Parathyroid adenoma (tissue), 2 donors: ENCODE results near the gene SEMA6A.

Source experiments
- H2AFZ ChIP-seq: fragments of 300-600 bp; sonication (generic); one replicate; pipeline ENCODE4 v1.7.0; 2017; ENCODE audit warnings: antibody characterized with exemption, mild to moderate bottlenecking
- H3K27ac ChIP-seq: fragments of 300-600 bp; sonication (generic); one replicate; pipeline ENCODE4 v1.7.0; 2017
- H3K27me3 ChIP-seq: fragments of 300-600 bp; sonication (generic); one replicate; pipeline ENCODE4 v1.7.0; 2017; ENCODE audit warnings: low read length; ENCODE audit not compliant: control insufficient read depth, insufficient read depth
- H3K36me3 ChIP-seq: fragments of 300-600 bp; sonication (generic); one replicate; pipeline ENCODE4 v1.7.0; 2017; ENCODE audit warnings: low read length; ENCODE audit not compliant: control insufficient read depth, insufficient read depth
- H3K4me1 ChIP-seq: fragments of 300-600 bp; sonication (generic); one replicate; pipeline ENCODE4 v1.7.0; 2017; ENCODE audit warnings: control low read depth
- H3K4me2 ChIP-seq: fragments of 300-600 bp; sonication (generic); one replicate; pipeline ENCODE4 v1.7.0; 2017; ENCODE audit warnings: low read length
- H3K4me3 ChIP-seq: fragments of 300-600 bp; sonication (generic); one replicate; pipeline ENCODE4 v1.7.0; 2017; ENCODE audit warnings: low read depth, low read length
- H3K79me2 ChIP-seq: fragments of 300-600 bp; sonication (generic); one replicate; pipeline ENCODE4 v1.7.0; 2017; ENCODE audit warnings: control low read depth
- H3K9ac ChIP-seq: fragments of 300-600 bp; sonication (generic); one replicate; pipeline ENCODE4 v1.7.0; 2017; ENCODE audit warnings: mild to moderate bottlenecking
- H3K9me3 ChIP-seq: fragments of 300-600 bp; sonication (generic); one replicate; pipeline ENCODE4 v1.7.0; 2017; ENCODE audit warnings: low read length; ENCODE audit not compliant: control insufficient read depth
- CTCF ChIP-seq: fragments of 300-600 bp; sonication (generic); IDR thresholded peaks from one replicate; pipeline ENCODE4 v1.7.0; 2017; ENCODE audit warnings: antibody characterized with exemption, mild to moderate bottlenecking
- donor health status: primary hyperparathyroidism.

The SEMA6A gene

DNA sequence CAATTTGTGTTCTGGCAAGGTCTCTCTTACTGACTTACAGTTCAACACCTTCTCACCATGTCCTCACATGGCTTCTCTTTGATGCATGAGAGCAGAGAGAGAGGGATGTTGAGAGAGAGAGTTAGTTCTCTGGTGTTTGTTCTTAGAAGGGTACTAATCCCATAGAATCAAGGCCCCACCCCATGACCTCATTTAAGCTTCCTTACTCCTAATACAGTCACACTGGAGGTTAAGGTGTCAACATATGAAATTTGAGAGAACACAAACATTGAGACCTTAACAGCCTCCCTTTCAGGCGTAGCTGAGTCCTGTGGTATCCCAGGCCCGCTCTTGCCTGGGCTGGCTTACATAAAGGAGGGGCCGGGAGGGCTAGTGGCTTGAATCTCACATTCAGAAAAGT lies 10.6 kb upstream of the SEMA6A start:
- no peak overlapping the region for H3K4me2 ChIP-seq
- no peaks in the 10 kb centered on the region for H3K4me1 ChIP-seq
- TF ChIP-seq CTCF, result no peak
- no peak overlapping the region for H3K9ac ChIP-seq
- H3K27me3 ChIP-seq, result no peaks in the 10 kb centered on the region
- no peaks in the 10 kb centered on the region for H3K9me3 ChIP-seq
- H3K36me3 ChIP-seq, result no peaks in the 10 kb centered on the region
- no peak overlapping the region for H3K27ac ChIP-seq
- H3K4me3 ChIP-seq, result no peak overlapping the region
- H3K79me2 ChIP-seq, result no peaks in the 10 kb centered on the region
- H2AFZ ChIP-seq, result no peak overlapping the region

DNA sequence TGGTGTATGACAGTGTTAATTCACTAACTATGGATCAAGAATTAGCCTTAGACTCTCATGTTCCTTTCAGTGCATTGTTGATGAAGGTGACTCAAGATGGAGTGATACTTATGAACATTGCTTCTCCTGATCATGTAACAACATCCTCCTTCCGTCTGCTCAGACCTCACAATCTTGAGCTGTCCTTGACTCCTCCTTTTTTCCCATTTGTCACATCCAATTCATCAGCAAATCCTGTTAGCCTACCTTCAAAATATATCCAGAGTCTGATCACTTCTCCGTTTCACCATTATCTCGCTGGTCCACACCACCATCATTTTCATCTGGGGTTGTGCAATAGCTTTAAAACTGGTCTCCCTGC lies 9.2 kb upstream of the SEMA6A start:
- H3K4me3 ChIP-seq, result no peak overlapping the region
- H3K9me3 ChIP-seq, result no peaks in the 10 kb centered on the region
- peaks cover 7% of the 10 kb centered on the region for H3K4me1 ChIP-seq
- H3K4me2 ChIP-seq, result no peak overlapping the region
- no peaks in the 10 kb centered on the region for H3K36me3 ChIP-seq
- no peak overlapping the region for H3K27ac ChIP-seq
- H2AFZ ChIP-seq, result no peak overlapping the region
- TF ChIP-seq CTCF, result no peak
- H3K9ac ChIP-seq, result no peak overlapping the region
- H3K79me2 ChIP-seq, result no peaks in the 10 kb centered on the region
- no peaks in the 10 kb centered on the region for H3K27me3 ChIP-seq

DNA sequence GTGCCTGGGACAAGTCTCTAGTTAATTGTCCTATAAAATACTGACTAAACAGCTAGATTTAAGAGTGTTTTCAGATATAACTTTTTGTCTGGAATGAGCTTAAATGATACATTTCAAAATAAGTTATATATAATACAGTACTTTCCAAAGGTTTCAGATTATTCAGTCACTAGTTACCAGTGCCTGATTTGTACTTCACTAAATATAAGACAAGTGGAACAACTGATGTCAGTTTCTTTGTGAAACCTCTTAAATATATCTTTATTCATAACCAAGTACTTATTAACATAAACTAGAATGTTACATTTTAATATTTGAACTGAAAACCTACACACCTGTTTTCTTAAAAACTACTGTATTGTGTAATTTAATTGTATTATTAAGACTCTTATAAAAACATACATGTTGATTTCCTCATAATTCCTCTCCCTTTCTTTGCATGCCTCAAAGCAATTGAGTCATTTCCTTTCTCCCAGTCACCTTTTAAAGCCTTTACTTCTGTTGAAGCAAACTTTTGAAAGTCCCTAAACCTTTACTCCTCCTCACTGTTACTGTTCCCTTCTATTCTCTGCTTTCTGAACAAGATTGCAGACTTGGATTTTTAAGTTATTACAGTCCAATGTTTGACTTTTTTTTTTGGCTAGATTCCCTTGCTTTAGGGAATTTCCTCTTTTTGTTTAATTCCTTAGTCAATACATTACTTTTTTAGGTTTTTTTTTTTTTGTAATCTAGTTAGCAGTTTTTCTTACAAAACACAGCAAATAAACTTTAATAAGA lies 8.7 kb upstream of the SEMA6A start:
- Histone ChIP-seq H3K9me3 (no peaks in the 10 kb centered on the region), H3K79me2 (no peaks in the 10 kb centered on the region), H2AFZ (no peak overlapping the region), H3K9ac (no peak overlapping the region), H3K27me3 (no peaks in the 10 kb centered on the region), H3K27ac (no peak overlapping the region), H3K36me3 (no peaks in the 10 kb centered on the region), H3K4me2 (no peak overlapping the region), H3K4me1 (peaks cover 7% of the 10 kb centered on the region), H3K4me3 (no peak overlapping the region)
- TF ChIP-seq CTCF, result no peak

- TF ChIP-seq CTCF, result no peak
- no peak overlapping the region for H3K4me3 ChIP-seq
- no peak overlapping the region for H3K4me2 ChIP-seq
- no peaks in the 10 kb centered on the region for H3K9me3 ChIP-seq
- H3K79me2 ChIP-seq, result no peaks in the 10 kb centered on the region
- H3K27ac ChIP-seq, result no peak overlapping the region
- no peak overlapping the region for H2AFZ ChIP-seq
- H3K4me1 ChIP-seq, result peaks cover 7% of the 10 kb centered on the region
- no peak overlapping the region for H3K9ac ChIP-seq
- H3K36me3 ChIP-seq, result no peaks in the 10 kb centered on the region
- no peaks in the 10 kb centered on the region for H3K27me3 ChIP-seq
Observed at GRCh38 chr5:116581910-116582309, 7.3 kb upstream of the SEMA6A start.

DNA sequence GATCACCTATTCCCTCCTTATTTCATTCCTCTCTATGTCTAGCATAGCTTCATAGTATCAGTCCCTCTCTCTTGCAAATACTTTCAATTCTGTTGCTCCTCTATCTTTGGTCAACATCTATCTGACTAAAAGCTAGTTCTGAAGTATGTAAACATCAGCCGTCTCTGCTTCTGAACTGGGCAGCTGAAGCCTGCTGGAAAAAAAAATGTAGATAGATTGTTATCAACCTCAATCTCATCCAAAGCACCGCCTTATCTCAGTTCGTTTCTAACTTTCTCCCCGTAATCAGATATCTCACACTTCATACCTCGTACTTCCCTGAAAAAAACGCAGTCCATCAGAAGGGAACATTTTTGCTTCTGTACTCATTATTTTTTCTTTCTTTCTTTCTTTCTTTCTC lies 4.5 kb upstream of the SEMA6A start:
- H3K9ac ChIP-seq, result no peak overlapping the region
- no peak for TF ChIP-seq CTCF
- no peaks in the 10 kb centered on the region for H3K36me3 ChIP-seq
- no peak overlapping the region for H2AFZ ChIP-seq
- H3K9me3 ChIP-seq, result no peaks in the 10 kb centered on the region
- no peaks in the 10 kb centered on the region for H3K27me3 ChIP-seq
- no peak overlapping the region for H3K27ac ChIP-seq
- H3K4me2 ChIP-seq, result peak overlapping the region; percentile 2
- H3K79me2 ChIP-seq, result no peaks in the 10 kb centered on the region
- H3K4me1 ChIP-seq, result peaks cover 11% of the 10 kb centered on the region
- H3K4me3 ChIP-seq, result no peak overlapping the region
